GM12878 (cell line): Measurements from ENCODE around the gene TOR2A. TPM values are rescaled to one million over a fixed set of nuclear protein-coding genes. Genes with fewer than 3 reads are reported as not detected.

Source experiments
- ATAC-seq: fragments of 200-7000 bp; cut with Tn5 transposase; 3 replicates; pipeline ENCODE4 v1.9.1; 2020; ENCODE audit warnings: mild to moderate bottlenecking, moderate library complexity
- BruUV-seq: library from RNA; stranded (reverse); fragments of 400-500 nt; replicated peaks from 2 replicates; lab custom pipeline; 2021; lab: Mats Ljungman, UMichigan
- CTCF ChIA-PET: fragments of 300-600 bp; sonication (Branson Sonifier 250); formaldehyde crosslinking; extraction: SDS; loops from one replicate; lab custom pipeline; 2021; ENCODE audit warnings: inconsistent platforms; lab: Yijun Ruan, JAX
- POLR2A ChIA-PET: fragments of 350-600 bp; formaldehyde crosslinking; extraction: SDS; loops from one replicate; lab custom pipeline; 2021; ENCODE audit warnings: inconsistent platforms; lab: Charles Lee
- RAD21 ChIA-PET: fragments of 300-600 bp; sonication (Branson Sonifier 250); formaldehyde crosslinking; loops from one replicate; lab custom pipeline; 2023; ENCODE audit warnings: antibody characterized with exemption; ENCODE audit not compliant: unreplicated experiment; lab: Charles Lee
- SMC1A ChIA-PET: fragments of 300-600 bp; sonication (Branson Sonifier 250); formaldehyde crosslinking; loops from one replicate; lab custom pipeline; 2023; ENCODE audit not compliant: unreplicated experiment, uncharacterized antibody; lab: Charles Lee
- DNase-seq: peaks from one replicate; pipeline ENCODE4 v3.0.0-alpha.2; 2011; ENCODE audit warnings: low read depth, low spot score
- FAIRE-seq: peaks from 3 replicates; lab custom pipeline; 2011; peaks lifted over from hg19 to GRCh38; lab: Jason Lieb, UNC
- H2AFZ ChIP-seq: 2 replicates; pipeline ENCODE4 v1.6.0; 2011; ENCODE audit warnings: low read depth, low read length, control low read depth; ENCODE audit not compliant: control insufficient read depth
- H3K27ac ChIP-seq: 2 replicates; pipeline ENCODE4 v1.5.1; 2011; ENCODE audit warnings: control low read depth; ENCODE audit not compliant: control insufficient read depth, insufficient read depth
- H3K27me3 ChIP-seq, 2 experiments: replicated peaks in 1 of 2; 2 replicates each; pipeline versions ENCODE4 v1.6.0 to v1.6.1; 2011; ENCODE audit warnings: low read length in 1 of 2; ENCODE audit not compliant: control insufficient read depth in 2 of 2, insufficient read depth in 2 of 2
- H3K36me3 ChIP-seq, 2 experiments: 2 replicates each; pipeline ENCODE4 v1.5.1; 2011; ENCODE audit warnings: low read length in 1 of 2; ENCODE audit not compliant: control insufficient read depth in 2 of 2, insufficient read depth in 2 of 2
- H3K4me1 ChIP-seq: 2 replicates; pipeline ENCODE4 v1.6.1; 2011; ENCODE audit warnings: mild to moderate bottlenecking, low read length, moderate library complexity, mixed read lengths; ENCODE audit not compliant: control insufficient read depth, insufficient read depth
- H3K4me2 ChIP-seq: 2 replicates; pipeline ENCODE4 v1.6.0; 2011; ENCODE audit warnings: control low read depth; ENCODE audit not compliant: control insufficient read depth, insufficient read depth
- H3K4me3 ChIP-seq: fragments of 200-600 bp; sonication (generic); 2 replicates; pipeline ENCODE4 v1.5.1; 2016
- H3K79me2 ChIP-seq: 2 replicates; pipeline ENCODE4 v1.6.0; 2011; ENCODE audit warnings: low read length; ENCODE audit not compliant: control insufficient read depth, insufficient read depth
- H3K9ac ChIP-seq: 2 replicates; pipeline ENCODE4 v1.8.0; 2011; ENCODE audit warnings: low read length, control low read depth, mixed read lengths; ENCODE audit not compliant: control insufficient read depth, insufficient read depth
- H3K9me3 ChIP-seq: replicated peaks from 3 replicates; pipeline ENCODE4 v1.5.1; 2011; ENCODE audit warnings: mild to moderate bottlenecking, low read length; ENCODE audit not compliant: control insufficient read depth, insufficient read depth
- H4K20me1 ChIP-seq: 2 replicates; pipeline ENCODE4 v1.6.0; 2011; ENCODE audit not compliant: control insufficient read depth, insufficient read depth
- BACH1 ChIP-seq: fragments of 450-650 bp; IDR thresholded peaks from 2 replicates; pipeline ENCODE4 v1.6.1; 2017; ENCODE audit warnings: mild to moderate bottlenecking, borderline replicate concordance
- E4F1 ChIP-seq: fragments of 450-650 bp; IDR thresholded peaks from 2 replicates; pipeline ENCODE4 v1.6.1; 2018; ENCODE audit warnings: borderline replicate concordance, mild to moderate bottlenecking; ENCODE audit not compliant: partially characterized antibody
- ZSCAN29 ChIP-seq: fragments of 450-650 bp; IDR thresholded peaks from 2 replicates; pipeline ENCODE4 v1.6.1; 2017; ENCODE audit warnings: mild to moderate bottlenecking, moderate library complexity
- WGBS: methylation state at CpG from one replicate; pipeline ENCODE4 v1.1.6; 2016; ENCODE audit warnings: low lambda C conversion rate; ENCODE audit not compliant: insufficient replicate concordance, insufficient coverage; ENCODE audit errors: missing lambda C conversion rate; 5-methylcytosine and 5-hydroxymethylcytosine counted together
- in situ Hi-C: fragments of 300-500 bp; cut with MboI; formaldehyde crosslinking; loops from 9 replicates; pipeline ENCODE4 v1.14.3; 2018; ENCODE audit warnings: mixed read lengths
- intact Hi-C: fragments of 100-400 bp; cut with micrococcal nuclease; formaldehyde crosslinking; loops from one replicate; pipeline ENCODE4 v1.14.2; 2022; ENCODE audit not compliant: unreplicated experiment
- polyA plus RNA-seq, 11 experiments: library from polyadenylated mRNA; depleted of rRNA in 4 of 11; unstranded in 6 of 11; stranded (reverse) in 5 of 11; fragments of >200 nt; fragmentation: Nextera tagmentation in 4 of 11; fragmentation: Illumina TruSeq in 1 of 11; extraction: Ambion mirVana in 4 of 11; extraction: Trizol in 1 of 11; gene quantifications; 1 replicate in 1 of 11; 2 replicates in 10 of 11; pipeline versions ENCODE4 v1.2.1 to v1.2.3, GENCODE V29; 2011 to 2016; ENCODE audit warnings: inconsistent platforms in 2 of 11, missing spikeins in 2 of 11, low read depth in 1 of 11
- total RNA-seq, 4 experiments: library from RNA; depleted of rRNA in 3 of 4; stranded (reverse); fragments of >200 nt in 3 of 4; fragmentation: Illumina TruSeq in 1 of 4; extraction: Trizol in 1 of 4; gene quantifications; 2 replicates each; pipeline versions ENCODE4 v1.2.1 to v1.2.3, GENCODE V29; 2013 to 2021

Gene TOR2A
- total and polyA plus RNA-seq, 10 of the 15 experiments (the other 5 are each of a cell fraction or from before 2014, with no cell fraction given), result 0.52 to 23.7 (median 8.5) TPM

GRCh38 chr9:127731938-127732337 lies 3.2 kb downstream of the TOR2A start (continued):
- TF ChIP-seq E4F1 (no peak), BACH1 (no peak)

- peaks cover 6% of the 10 kb centered on the region for H3K4me1 ChIP-seq
- no peak overlapping the region for H3K4me2 ChIP-seq
- POLR2A ChIA-PET, result no interaction called here
- H3K79me2 ChIP-seq, result no peaks in the 10 kb centered on the region
- no peak for TF ChIP-seq ZSCAN29
- no peak overlapping the region for H3K27ac ChIP-seq
- H4K20me1 ChIP-seq, result no peaks in the 10 kb centered on the region
- SMC1A ChIA-PET, result no interaction called here
- ATAC-seq (no peak), FAIRE-seq (no peak), DNase-seq (no peak)
- intact Hi-C loops, result no loop called here
- H3K9ac ChIP-seq, result no peak overlapping the region
- in situ Hi-C loops, result loop anchor here (5.0 kb wide), 2 partner anchors 139 to 229 kb away; no protein-coding TSS in a partner anchor
- CTCF ChIA-PET, result interaction anchor here (2.6 kb wide), 1 partner anchor 141 kb away, joined by 6 read pairs; no protein-coding TSS in a partner anchor
- no peak overlapping the region for H2AFZ ChIP-seq
- BruUV-seq, result no TSS peak
- WGBS, result 70% methylated on average over 9 of the region's 9 CpGs
- no peaks in the 10 kb centered on the region for H3K9me3 ChIP-seq
- H3K36me3 ChIP-seq, result no peaks in the 10 kb centered on the region
- no peaks in the 10 kb centered on the region for H3K27me3 ChIP-seq
- RAD21 ChIA-PET, result no interaction called here
- H3K4me3 ChIP-seq, result no peak overlapping the region
Observed at GRCh38 chr9:127730799-127731410, 4.2 kb downstream of the TOR2A start.
